GM12864 (cell line): Measurements from ENCODE around the gene ADPRM.
A peak's percentile ranks its signal among the peaks of the same experiment; 100 is the strongest.
"Not testable (repeated sequence)": the region's sequence is repeated elsewhere in the genome, so short reads cannot be mapped to it uniquely, and the experiment has no call there.

Source experiments
- DNase-seq: peaks from one replicate; pipeline ENCODE4 v3.0.0-alpha.2; 2011; ENCODE audit warnings: low read depth
- H3K4me3 ChIP-seq: 2 replicates; pipeline ENCODE4 v1.5.1; 2011; ENCODE audit warnings: mild to moderate bottlenecking, low read depth, low read length, control low read depth
- CTCF ChIP-seq: IDR thresholded peaks from 2 replicates; pipeline ENCODE4 v1.5.1; 2011; ENCODE audit warnings: low read depth, mild to moderate bottlenecking, moderate library complexity, low read length, control low read depth, inconsistent platforms; ENCODE audit errors: missing control alignments

ADPRM gene

GRCh38 chr17:10731408-10731879 is 34.0 kb downstream of the ADPRM start:
- H3K4me3 ChIP-seq, result no peak overlapping the region
- no peak for TF ChIP-seq CTCF
- no peak for DNase-seq

- H3K4me3 ChIP-seq, DNase-seq: not testable (repeated sequence)
Measured at GRCh38 chr17:10732121-10732520, 34.7 kb downstream of the ADPRM start.

GRCh38 chr17:10733666-10734065 is 36.3 kb downstream of the ADPRM start:
- TF ChIP-seq CTCF, result no peak
- no peak for DNase-seq
- no peak overlapping the region for H3K4me3 ChIP-seq

- DNase-seq, result no peak
- H3K4me3 ChIP-seq, result no peak overlapping the region
- no peak for TF ChIP-seq CTCF
Measured at GRCh38 chr17:10735251-10735650, 37.9 kb downstream of the ADPRM start.

- DNase-seq, result no peak
- TF ChIP-seq CTCF, result no peak
- H3K4me3 ChIP-seq, result no peak overlapping the region
Measured at GRCh38 chr17:10735821-10736220, 38.4 kb downstream of the ADPRM start.

GRCh38 chr17:10737168-10737622 is 39.8 kb downstream of the ADPRM start:
- DNase-seq, result no peak
- no peak overlapping the region for H3K4me3 ChIP-seq
- TF ChIP-seq CTCF, result peak; percentile 69

- no peak for DNase-seq
- TF ChIP-seq CTCF, result no peak
- H3K4me3 ChIP-seq, result no peak overlapping the region
Measured at GRCh38 chr17:10737736-10738135, 40.3 kb downstream of the ADPRM start.
